Measurements from ENCODE around the gene GYG1. TPM values are rescaled to one million over a fixed set of nuclear protein-coding genes. Genes with fewer than 3 reads are reported as not detected.

Gene GYG1
- total and polyA plus RNA-seq, 3 donors from 2014 or later, result 128 to 303 (median 138) TPM

DNA sequence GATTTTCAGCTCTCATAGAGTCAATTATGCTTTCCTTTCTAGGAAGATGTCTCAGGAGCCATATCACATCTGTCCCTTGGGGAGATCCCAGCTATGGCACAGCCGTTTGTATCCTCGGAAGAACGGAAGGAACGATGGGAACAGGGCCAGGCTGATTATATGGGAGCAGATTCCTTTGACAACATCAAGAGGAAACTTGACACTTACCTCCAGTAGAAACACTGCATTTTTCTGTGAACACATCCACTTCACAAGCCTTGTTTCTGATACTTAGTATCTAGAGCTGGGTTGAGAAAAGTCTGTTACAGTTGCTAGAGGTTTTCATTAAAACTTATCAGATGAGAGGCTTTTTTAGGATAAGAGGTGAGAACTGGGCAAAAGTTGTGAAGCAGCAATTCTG, 35.4 kb downstream of the GYG1 start:
- intact Hi-C loops (cut with DNase I; ENCODE audit: low total_unique reads), result no loop called here
- H3K4me3 ChIP-seq, result no peak overlapping the region
- H3K27me3 ChIP-seq, result no peaks in the 10 kb centered on the region
- DNase-seq, result no peak
- no peaks in the 10 kb centered on the region for H3K9me3 ChIP-seq
- H3K36me3 ChIP-seq (ENCODE audit: low read depth, missing control alignments), result no peaks in the 10 kb centered on the region
- peak overlapping the region in 1 of 2 donors; percentile 9 for H3K27ac ChIP-seq
- whole genome bisulfite sequencing, 2 donors, result 26 to 28% methylated on average over 4 of the region's 4 CpGs
- no peak for TF ChIP-seq POLR2A (IDR thresholded peaks at IDR 0.05)
- TF ChIP-seq, protein P1, sequence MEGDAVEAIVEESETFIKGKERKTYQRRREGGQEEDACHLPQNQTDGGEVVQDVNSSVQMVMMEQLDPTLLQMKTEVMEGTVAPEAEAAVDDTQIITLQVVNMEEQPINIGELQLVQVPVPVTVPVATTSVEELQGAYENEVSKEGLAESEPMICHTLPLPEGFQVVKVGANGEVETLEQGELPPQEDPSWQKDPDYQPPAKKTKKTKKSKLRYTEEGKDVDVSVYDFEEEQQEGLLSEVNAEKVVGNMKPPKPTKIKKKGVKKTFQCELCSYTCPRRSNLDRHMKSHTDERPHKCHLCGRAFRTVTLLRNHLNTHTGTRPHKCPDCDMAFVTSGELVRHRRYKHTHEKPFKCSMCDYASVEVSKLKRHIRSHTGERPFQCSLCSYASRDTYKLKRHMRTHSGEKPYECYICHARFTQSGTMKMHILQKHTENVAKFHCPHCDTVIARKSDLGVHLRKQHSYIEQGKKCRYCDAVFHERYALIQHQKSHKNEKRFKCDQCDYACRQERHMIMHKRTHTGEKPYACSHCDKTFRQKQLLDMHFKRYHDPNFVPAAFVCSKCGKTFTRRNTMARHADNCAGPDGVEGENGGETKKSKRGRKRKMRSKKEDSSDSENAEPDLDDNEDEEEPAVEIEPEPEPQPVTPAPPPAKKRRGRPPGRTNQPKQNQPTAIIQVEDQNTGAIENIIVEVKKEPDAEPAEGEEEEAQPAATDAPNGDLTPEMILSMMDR (IDR thresholded peaks at IDR 0.05), result no peak
- H3K4me1 ChIP-seq, result peaks cover 8% of the 10 kb centered on the region

DNA sequence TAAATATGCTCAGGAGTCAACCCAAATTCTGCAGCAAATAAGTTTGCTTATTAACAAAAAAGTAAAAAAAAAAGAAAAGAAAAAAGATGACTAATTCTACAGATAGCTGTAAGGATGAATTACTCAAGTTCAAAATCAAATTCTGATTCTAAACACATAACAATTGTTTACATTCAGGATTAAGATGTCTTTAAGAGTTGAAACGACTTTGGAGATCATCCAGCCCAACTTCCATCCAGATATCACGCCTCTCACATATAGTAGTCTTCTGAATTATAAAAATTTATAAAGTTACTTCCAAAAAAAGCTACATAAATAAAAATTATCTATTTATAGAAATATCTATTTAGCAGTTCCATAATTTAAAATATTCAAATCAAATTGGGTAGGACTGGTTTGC, 39.8 kb downstream of the GYG1 start:
- WGBS, 2 donors, result 86 to 93% methylated on average over 2 of the region's 2 CpGs
- DNase-seq, result no peak
- TF ChIP-seq, protein P1 (IDR thresholded peaks at IDR 0.05), result no peak
- no peak for TF ChIP-seq POLR2A (IDR thresholded peaks at IDR 0.05)
- Histone ChIP-seq H3K36me3 (ENCODE audit: low read depth, missing control alignments) (no peaks in the 10 kb centered on the region), H3K27ac (no peak overlapping the region), H3K27me3 (no peaks in the 10 kb centered on the region), H3K4me1 (peaks cover 8% of the 10 kb centered on the region), H3K9me3 (no peaks in the 10 kb centered on the region), H3K4me3 (no peak overlapping the region)
- intact Hi-C loops (cut with DNase I; ENCODE audit: low total_unique reads), result no loop called here

DNA sequence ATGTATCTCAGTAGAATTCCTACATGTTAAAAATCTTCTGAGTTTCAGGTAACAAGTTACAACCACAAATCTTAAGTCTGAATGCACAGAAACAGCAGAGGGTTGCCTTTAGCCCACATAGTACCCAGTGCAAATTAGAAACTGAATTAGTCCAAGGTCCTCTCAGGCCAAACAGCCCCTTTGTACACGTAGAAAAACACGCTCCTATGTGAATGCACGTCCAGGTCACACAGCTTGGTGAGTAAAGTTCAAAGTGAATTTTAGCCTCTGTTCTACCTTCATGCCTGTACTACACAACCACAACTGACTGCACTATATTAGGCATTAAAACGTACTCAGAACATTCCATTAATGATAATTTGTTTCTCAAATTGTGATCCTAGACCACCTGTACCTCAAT, 46.3 kb downstream of the GYG1 start:
- no peaks in the 10 kb centered on the region for H3K9me3 ChIP-seq
- no peaks in the 10 kb centered on the region for H3K27me3 ChIP-seq
- H3K4me1 ChIP-seq, result no peaks in the 10 kb centered on the region
- TF ChIP-seq, protein P1 (IDR thresholded peaks at IDR 0.05), result no peak
- no peak for TF ChIP-seq POLR2A (IDR thresholded peaks at IDR 0.05)
- no peaks in the 10 kb centered on the region for H3K36me3 ChIP-seq (ENCODE audit: low read depth, missing control alignments)
- H3K27ac ChIP-seq, result no peak overlapping the region
- DNase-seq, result no peak
- no peak overlapping the region for H3K4me3 ChIP-seq
- intact Hi-C loops (cut with DNase I; ENCODE audit: low total_unique reads), result no loop called here
- WGBS, 2 donors, result 88 to 92% methylated on average over 4 of the region's 4 CpGs

DNA sequence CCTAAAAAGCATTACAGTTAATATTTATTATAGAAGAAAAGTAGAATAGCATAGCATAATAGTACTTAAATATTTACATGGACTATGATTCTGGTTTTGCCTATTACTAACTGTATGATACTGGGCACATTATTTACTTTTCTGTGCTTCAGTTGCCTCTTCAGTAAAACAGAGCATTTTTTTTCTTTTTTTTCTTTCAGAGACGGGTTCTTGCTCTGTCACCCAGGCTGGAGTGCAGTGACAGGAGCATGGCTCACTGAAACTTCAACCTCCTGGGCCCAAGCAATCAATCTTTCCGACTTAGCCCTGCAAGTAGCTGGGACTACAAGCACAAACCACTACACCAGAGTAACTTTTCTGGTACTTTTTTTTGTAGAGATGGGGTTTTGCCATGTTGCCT, 47.0 kb downstream of the GYG1 start:
- Histone ChIP-seq H3K4me1 (no peaks in the 10 kb centered on the region), H3K9me3 (no peaks in the 10 kb centered on the region), H3K27ac (no peak overlapping the region), H3K27me3 (no peaks in the 10 kb centered on the region), H3K4me3 (no peak overlapping the region), H3K36me3 (ENCODE audit: low read depth, missing control alignments) (no peaks in the 10 kb centered on the region)
- intact Hi-C loops (cut with DNase I; ENCODE audit: low total_unique reads), result no loop called here
- 75 to 90% methylated on average over 2 of the region's 2 CpGs for WGBS, 2 donors
- TF ChIP-seq, protein P1 (IDR thresholded peaks at IDR 0.05), result no peak
- no peak for TF ChIP-seq POLR2A (IDR thresholded peaks at IDR 0.05)
- no peak for DNase-seq

DNA sequence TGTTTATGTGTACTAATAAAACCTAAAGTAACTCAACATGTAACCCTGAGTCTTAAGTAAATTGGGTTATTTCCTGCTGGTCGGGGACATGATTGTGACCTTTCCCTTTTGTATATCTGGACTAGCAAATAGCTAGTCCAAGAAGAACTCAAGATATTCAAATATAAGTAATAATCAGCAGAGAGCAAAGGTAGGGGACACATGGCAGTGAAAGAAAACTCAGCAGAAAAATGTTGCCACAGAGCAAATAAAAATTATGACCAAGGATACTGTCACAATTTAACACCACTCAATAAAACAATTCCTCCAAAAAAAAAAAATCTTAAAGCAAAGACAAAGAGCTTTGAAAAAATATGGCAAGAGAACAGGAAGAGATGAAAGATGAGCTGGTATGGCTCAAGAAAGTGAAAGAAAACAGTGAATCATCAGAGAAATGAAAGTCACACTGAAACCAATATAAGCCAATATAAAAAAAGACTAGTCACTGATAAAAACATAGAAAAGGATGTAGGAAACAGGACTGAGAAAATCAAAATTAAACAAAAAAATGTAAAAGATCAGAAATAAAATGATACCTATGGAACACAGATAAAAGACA, 51.5 kb downstream of the GYG1 start:
- H3K4me3 ChIP-seq, result no peak overlapping the region
- H3K9me3 ChIP-seq, result no peaks in the 10 kb centered on the region
- H3K27me3 ChIP-seq, result no peaks in the 10 kb centered on the region
- TF ChIP-seq, protein P1 (IDR thresholded peaks at IDR 0.05), result no peak
- TF ChIP-seq POLR2A (IDR thresholded peaks at IDR 0.05), result no peak
- WGBS, 2 donors, result 63 to 70% methylated on average over 1 of the region's 1 CpG
- no peaks in the 10 kb centered on the region for H3K36me3 ChIP-seq (ENCODE audit: low read depth, missing control alignments)
- H3K27ac ChIP-seq, result no peak overlapping the region
- H3K4me1 ChIP-seq, result no peaks in the 10 kb centered on the region
- intact Hi-C loops (cut with DNase I; ENCODE audit: low total_unique reads), result no loop called here
- DNase-seq, result no peak
